LHCN-M2 (cell line): Measurements from ENCODE around the gene MYO1G. TPM values are rescaled to one million over a fixed set of nuclear protein-coding genes. Genes with fewer than 3 reads are reported as not detected.

Source experiments
- DNase-seq: peaks from one replicate; pipeline ENCODE4 v3.0.0-alpha.2; 2012; ENCODE audit warnings: low read depth
- total RNA-seq: library from RNA; depleted of rRNA; stranded (reverse); fragments of >200 nt; gene quantifications from 2 replicates; pipeline ENCODE4 v1.2.3, GENCODE V29; 2014

MYO1G gene
- total RNA-seq, 1 experiment from 2014 or later, result not detected

GRCh38 chr7:44967571-44968446 lies 11.0 kb downstream of the MYO1G start:
- DNase-seq, result no peak

GRCh38 chr7:44966731-44967538 lies 11.9 kb downstream of the MYO1G start:
- DNase-seq, result no peak

- no peak for DNase-seq
Measured at GRCh38 chr7:44965937-44966730, 12.7 kb downstream of the MYO1G start.

GRCh38 chr7:44965441-44965903 lies 13.3 kb downstream of the MYO1G start:
- DNase-seq, result no peak

- no peak for DNase-seq
Measured at GRCh38 chr7:44964831-44965440, 13.9 kb downstream of the MYO1G start.

GRCh38 chr7:44964384-44964830 lies 14.4 kb downstream of the MYO1G start:
- no peak for DNase-seq

- no peak for DNase-seq
Measured at GRCh38 chr7:44963364-44964290, 15.2 kb downstream of the MYO1G start.

- no peak for DNase-seq
Measured at GRCh38 chr7:44962483-44963251, 16.1 kb downstream of the MYO1G start.

- DNase-seq, result no peak
Measured at GRCh38 chr7:44961844-44962482, 16.9 kb downstream of the MYO1G start.

GRCh38 chr7:44960011-44960580 lies 18.7 kb downstream of the MYO1G start:
- DNase-seq, result no peak

- DNase-seq, result peak; percentile 13
Measured at GRCh38 chr7:44959433-44959951, 19.3 kb downstream of the MYO1G start.

- DNase-seq, result no peak
Measured at GRCh38 chr7:44958645-44959344, 20.0 kb downstream of the MYO1G start.

GRCh38 chr7:44956157-44956766 lies 22.6 kb downstream of the MYO1G start:
- no peak for DNase-seq

GRCh38 chr7:44955733-44956132 lies 23.1 kb downstream of the MYO1G start:
- DNase-seq, result no peak

GRCh38 chr7:44953156-44953555 lies 25.7 kb downstream of the MYO1G start:
- no peak for DNase-seq

- DNase-seq, result no peak
Measured at GRCh38 chr7:44949303-44949702, 29.5 kb downstream of the MYO1G start.

GRCh38 chr7:44945479-44945878 lies 33.3 kb downstream of the MYO1G start:
- no peak for DNase-seq
